ENCODE results near the gene GPR135.

- no peak for TF ChIP-seq CTCF (IDR thresholded peaks at IDR 0.05)
- no peak for TF ChIP-seq POLR2AphosphoS5 (IDR thresholded peaks at IDR 0.05; ENCODE audit: insufficient read depth in 1 of 2, low read depth in 1 of 2)
- TF ChIP-seq POLR2A (IDR thresholded peaks at IDR 0.05): no peak
These were observed 35.6 kb upstream of the GPR135 start for GRCh38 chr14:59500732-59501131.
